ENCODE results near the gene EPB41L1.

EPB41L1 gene

DNA sequence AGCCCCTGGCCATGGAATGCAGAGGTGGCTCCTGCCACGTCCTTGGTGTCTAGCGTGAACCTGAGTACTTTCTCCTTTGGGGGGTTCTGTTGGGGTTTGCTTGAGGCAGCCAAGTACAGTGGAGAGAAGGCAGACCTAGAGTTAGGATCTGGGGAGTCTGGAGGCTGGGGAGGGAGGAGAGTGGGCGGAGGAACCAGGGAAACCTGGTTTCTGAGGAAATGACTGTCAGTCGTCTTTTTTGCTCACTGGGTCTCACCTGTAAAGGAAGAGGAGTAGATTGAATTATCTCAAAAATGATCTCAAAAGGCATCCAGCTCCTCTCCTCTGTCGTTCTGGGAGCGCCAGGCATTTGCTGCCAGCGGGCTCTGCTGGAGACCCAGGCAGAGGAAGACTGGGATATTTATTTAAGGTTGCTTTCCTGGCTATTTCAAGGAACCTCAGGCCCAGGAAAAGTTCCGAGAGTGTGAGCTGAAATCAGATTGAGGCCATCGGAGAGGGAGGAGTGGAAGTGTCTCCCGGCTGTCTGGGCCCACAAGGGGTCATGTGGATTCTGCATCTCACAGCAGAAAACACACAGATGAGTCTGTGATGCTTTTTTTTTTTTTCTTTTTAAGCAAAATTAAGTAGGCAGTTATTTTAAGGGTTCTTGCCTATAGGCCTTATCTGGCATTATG is 16.1 kb downstream of the EPB41L1 start:
- TF ChIP-seq, protein P1, sequence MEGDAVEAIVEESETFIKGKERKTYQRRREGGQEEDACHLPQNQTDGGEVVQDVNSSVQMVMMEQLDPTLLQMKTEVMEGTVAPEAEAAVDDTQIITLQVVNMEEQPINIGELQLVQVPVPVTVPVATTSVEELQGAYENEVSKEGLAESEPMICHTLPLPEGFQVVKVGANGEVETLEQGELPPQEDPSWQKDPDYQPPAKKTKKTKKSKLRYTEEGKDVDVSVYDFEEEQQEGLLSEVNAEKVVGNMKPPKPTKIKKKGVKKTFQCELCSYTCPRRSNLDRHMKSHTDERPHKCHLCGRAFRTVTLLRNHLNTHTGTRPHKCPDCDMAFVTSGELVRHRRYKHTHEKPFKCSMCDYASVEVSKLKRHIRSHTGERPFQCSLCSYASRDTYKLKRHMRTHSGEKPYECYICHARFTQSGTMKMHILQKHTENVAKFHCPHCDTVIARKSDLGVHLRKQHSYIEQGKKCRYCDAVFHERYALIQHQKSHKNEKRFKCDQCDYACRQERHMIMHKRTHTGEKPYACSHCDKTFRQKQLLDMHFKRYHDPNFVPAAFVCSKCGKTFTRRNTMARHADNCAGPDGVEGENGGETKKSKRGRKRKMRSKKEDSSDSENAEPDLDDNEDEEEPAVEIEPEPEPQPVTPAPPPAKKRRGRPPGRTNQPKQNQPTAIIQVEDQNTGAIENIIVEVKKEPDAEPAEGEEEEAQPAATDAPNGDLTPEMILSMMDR (IDR thresholded peaks at IDR 0.05; ENCODE audit: control extremely low read depth, extremely low read depth, low read depth, missing control alignments) = no peak
- CTCF ChIA-PET = interaction anchor here (0.9 to 1.2 kb wide), 2 partner anchors 29 to 32 kb away, joined by 3 to 4 read pairs; no protein-coding TSS in a partner anchor
- DNase-seq (ENCODE audit: extremely low spot score) = no peak
- POLR2A ChIA-PET = no interaction called here

DNA sequence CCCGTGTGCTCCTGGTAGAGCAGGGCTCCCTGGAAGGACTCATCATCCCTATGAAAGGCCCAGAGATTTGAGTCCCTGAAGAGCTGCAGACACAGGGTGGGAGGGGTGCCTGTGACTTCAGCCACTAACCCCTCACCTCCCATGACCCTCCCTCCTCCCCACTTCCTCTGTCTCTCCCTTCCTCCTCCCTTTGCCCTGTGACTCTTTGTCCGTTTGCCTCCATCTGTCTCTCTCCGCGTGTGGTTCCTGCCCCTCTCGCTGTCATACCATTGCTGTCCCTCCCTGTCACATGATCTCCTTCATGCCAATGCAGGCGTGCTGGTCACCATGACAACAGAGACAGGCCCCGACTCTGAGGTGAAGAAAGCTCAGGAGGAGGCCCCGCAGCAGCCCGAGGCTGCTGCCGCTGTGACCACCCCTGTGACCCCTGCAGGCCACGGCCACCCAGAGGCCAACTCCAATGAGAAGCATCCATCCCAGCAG is 19.0 kb downstream of the EPB41L1 start:
- CTCF ChIA-PET = interaction anchor here (1.2 to 1.6 kb wide), 3 partner anchors 17 to 35 kb away, joined by 3 to 4 read pairs (median 3); no protein-coding TSS in a partner anchor
- TF ChIP-seq, protein P1 (IDR thresholded peaks at IDR 0.05; ENCODE audit: control extremely low read depth, extremely low read depth, low read depth, missing control alignments) = no peak
- POLR2A ChIA-PET = no interaction called here
- DNase-seq (ENCODE audit: extremely low spot score) = no peak

DNA sequence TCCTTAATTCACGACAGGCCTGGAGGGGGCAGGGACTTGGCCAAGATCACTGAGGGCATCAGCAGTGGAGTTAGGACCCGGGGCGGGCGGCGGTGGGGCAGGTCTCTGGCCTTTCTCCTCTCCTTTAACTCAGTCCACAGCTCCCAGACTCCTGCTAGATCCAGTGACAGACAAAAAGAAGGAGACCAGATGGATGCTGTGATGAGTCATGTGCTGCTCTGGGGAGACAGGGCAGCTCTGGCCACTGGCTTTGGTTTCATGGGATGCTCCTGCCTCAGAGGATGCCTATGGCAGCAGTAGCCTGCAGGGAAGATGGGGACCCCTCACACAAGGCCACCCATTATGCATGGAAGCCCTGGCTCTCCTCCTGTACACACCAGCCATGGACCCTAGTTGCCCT is 20.5 kb downstream of the EPB41L1 start:
- DNase-seq (ENCODE audit: extremely low spot score) = no peak
- TF ChIP-seq, protein P1 (IDR thresholded peaks at IDR 0.05; ENCODE audit: control extremely low read depth, extremely low read depth, low read depth, missing control alignments) = no peak
- ChIA-PET POLR2A (no interaction called here), CTCF (interaction anchor here (1.1 to 2.3 kb wide), 3 partner anchors 14 to 221 kb away, joined by 3 to 6 read pairs (median 3); partner anchors contain the start of gene SCAND1)

DNA sequence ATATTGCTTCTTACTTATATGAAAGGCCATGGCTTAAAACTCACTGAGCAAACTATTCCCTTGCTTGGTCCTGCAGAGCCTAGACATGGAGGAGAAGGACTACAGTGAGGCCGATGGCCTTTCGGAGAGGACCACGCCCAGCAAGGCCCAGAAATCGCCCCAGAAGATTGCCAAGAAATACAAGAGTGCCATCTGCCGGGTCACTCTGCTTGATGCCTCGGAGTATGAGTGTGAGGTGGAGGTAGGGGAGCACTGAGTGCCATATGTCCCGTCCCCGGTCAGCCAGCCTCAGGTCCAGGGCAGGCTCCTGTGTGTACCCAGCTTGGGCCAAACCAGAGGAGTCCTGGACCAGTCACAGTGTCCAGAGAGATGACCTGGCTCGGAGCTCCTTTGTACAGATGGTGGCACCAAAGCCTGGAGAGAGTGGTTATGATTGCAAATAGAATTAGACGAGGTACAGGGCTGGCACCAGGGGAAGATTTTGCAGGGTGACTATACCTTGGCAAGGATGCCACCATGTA is 21.0 kb downstream of the EPB41L1 start:
- POLR2A ChIA-PET = no interaction called here
- CTCF ChIA-PET = interaction anchor here (1.1 to 2.3 kb wide), 3 partner anchors 14 to 221 kb away, joined by 3 to 6 read pairs (median 3); partner anchors contain the start of gene SCAND1
- DNase-seq (ENCODE audit: extremely low spot score) = no peak
- TF ChIP-seq, protein P1 (IDR thresholded peaks at IDR 0.05; ENCODE audit: control extremely low read depth, extremely low read depth, low read depth, missing control alignments) = no peak

DNA sequence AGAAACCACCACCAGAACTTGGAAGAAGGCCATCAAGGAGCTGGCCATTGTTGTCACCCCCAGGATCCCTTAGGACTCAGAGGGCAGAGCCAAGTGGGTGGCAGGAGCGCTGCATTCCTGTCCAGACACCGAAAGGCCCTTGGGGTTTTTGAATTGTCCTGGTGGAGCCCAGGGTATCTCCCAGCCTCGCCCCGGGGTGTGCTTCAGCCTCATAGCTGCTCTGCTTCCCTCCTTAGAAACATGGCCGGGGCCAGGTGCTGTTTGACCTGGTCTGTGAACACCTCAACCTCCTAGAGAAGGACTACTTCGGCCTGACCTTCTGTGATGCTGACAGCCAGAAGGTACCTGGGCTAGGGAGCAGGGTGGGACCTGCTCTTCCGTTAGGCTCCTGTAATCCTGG is 23.2 kb downstream of the EPB41L1 start:
- CTCF ChIA-PET = interaction anchor here (0.6 to 1.8 kb wide), 5 partner anchors 10 to 261 kb away, joined by 3 to 5 read pairs (median 3); no protein-coding TSS in a partner anchor
- DNase-seq (ENCODE audit: extremely low spot score) = no peak
- TF ChIP-seq, protein P1 (IDR thresholded peaks at IDR 0.05; ENCODE audit: control extremely low read depth, extremely low read depth, low read depth, missing control alignments) = no peak
- POLR2A ChIA-PET = interaction anchor here (0.5 kb wide), 1 partner anchor 855 kb away, joined by 4 read pairs; no protein-coding TSS in a partner anchor

DNA sequence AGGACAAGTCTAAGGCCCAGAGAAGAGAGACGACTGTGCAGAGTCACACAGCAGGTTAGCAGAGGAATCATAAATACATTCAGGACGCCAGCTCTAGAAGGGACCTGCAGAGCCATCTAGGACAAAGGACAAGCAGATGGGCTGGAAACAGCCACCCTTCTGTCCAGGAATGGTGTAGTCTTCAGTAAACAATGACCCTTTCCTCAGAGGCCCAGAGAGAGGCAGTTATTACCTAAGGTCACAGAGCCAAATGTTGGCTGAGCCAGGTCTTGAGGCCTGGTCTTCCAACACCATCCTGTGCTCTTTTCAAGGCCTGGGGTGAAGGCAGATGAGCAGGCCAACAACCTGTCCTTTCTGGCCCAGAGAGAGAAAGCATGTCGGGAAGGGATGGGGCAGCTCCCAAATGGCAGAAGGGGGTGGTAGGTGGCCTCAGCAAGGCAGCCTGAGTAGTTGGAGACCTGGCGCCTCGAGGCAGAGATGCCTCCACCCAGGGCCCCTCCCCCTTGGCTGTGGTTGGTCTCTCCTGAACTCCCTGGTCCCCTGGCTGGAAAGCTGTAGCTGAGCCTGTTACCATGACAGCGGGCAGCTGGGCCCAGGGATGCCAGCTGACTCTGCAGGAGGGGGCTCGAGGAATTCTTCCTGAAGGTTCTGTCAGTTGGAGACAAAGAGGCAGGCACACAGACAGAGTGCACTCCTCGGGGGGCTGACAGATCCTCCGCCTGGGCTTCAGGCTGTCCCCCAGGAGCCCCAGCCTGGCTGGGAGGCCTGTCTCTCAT is 24.8 kb downstream of the EPB41L1 start:
- DNase-seq (ENCODE audit: extremely low spot score) = no peak
- CTCF ChIA-PET = interaction anchor here (1.0 to 1.8 kb wide), 6 partner anchors 11 to 186 kb away, joined by 3 to 9 read pairs (median 3); no protein-coding TSS in a partner anchor
- TF ChIP-seq, protein P1 (IDR thresholded peaks at IDR 0.05; ENCODE audit: control extremely low read depth, extremely low read depth, low read depth, missing control alignments) = no peak
- POLR2A ChIA-PET = no interaction called here

Measured in GM10248 (cell line).